Stimulated activated naive CD8-positive, alpha-beta T cell treated with anti-CD3 and anti-CD28 coated beads, Interleukin-15, Interleukin-2, amounts not matched to agents 100 ng/mL and 50 ng/mL, for 24 hours (primary cell): ENCODE results near the gene KIAA0930.
A peak's percentile ranks its signal among the peaks of the same experiment; 100 is the strongest.

Experiments
- H3K27ac Mint-ChIP-seq: one replicate; pipeline ENCODE4 v1.8.0; 2021; ENCODE audit warnings: mild to moderate bottlenecking, mixed read lengths
- H3K27me3 Mint-ChIP-seq: one replicate; pipeline ENCODE4 v1.8.0; 2021; ENCODE audit warnings: mixed read lengths
- H3K36me3 Mint-ChIP-seq: one replicate; pipeline ENCODE4 v1.8.0; 2021; ENCODE audit warnings: low read depth, mixed read lengths
- H3K4me1 Mint-ChIP-seq: one replicate; pipeline ENCODE4 v1.8.0; 2021; ENCODE audit warnings: low read depth, mixed read lengths
- H3K4me3 Mint-ChIP-seq: one replicate; pipeline ENCODE4 v1.8.0; 2021; ENCODE audit warnings: mild to moderate bottlenecking, mixed read lengths
- H3K9me3 Mint-ChIP-seq: one replicate; pipeline ENCODE4 v1.8.0; 2021; ENCODE audit warnings: mixed read lengths

The KIAA0930 gene

GRCh38 chr22:45179276-45180049, 61.2 kb downstream of the KIAA0930 start:
- Mint-ChIP-seq H3K36me3 (peaks cover 96% of the 10 kb centered on the region), H3K4me1 (peaks cover 70% of the 10 kb centered on the region), H3K27me3 (no peaks in the 10 kb centered on the region), H3K27ac (peak overlapping the region; percentile 67), H3K9me3 (no peaks in the 10 kb centered on the region), H3K4me3 (peak overlapping the region; percentile 13)

DNA sequence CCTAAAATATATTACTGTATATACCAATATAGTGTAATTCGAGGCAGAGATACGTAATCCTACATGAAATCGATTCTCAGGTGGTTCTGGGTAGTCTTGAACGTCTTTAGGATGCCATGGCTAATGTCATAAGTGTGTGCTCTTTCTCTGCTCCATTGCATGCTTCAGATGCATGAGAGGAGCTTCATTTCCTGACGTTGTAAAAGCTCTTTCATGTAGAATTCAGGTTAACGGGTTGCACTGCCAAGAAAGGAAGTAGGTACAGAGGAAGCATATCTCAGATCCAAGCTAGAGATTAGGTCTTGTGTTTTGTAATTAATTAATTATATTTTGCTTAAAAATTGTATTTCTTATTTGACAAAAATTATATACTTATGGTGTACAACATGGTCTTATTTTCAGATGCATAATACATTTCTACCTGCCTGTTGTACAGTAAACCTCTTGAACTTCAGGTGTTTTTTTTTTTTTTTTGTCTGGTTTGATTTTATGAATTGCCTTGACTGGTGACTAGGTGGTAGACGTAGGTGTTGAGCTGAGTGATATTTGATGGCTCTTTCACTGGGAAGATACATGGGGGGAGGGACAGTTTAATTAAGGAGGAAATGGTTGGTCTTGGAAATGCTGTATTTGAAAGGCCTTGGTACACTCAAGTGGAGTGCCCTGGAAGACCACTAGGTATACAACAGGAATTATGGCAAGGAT, 67.7 kb downstream of the KIAA0930 start:
- Mint-ChIP-seq H3K4me3 (peak overlapping the region; percentile 9), H3K27ac (peak overlapping the region; percentile 70), H3K36me3 (peaks cover 96% of the 10 kb centered on the region), H3K27me3 (no peaks in the 10 kb centered on the region), H3K4me1 (peaks cover 84% of the 10 kb centered on the region), H3K9me3 (no peaks in the 10 kb centered on the region)

DNA sequence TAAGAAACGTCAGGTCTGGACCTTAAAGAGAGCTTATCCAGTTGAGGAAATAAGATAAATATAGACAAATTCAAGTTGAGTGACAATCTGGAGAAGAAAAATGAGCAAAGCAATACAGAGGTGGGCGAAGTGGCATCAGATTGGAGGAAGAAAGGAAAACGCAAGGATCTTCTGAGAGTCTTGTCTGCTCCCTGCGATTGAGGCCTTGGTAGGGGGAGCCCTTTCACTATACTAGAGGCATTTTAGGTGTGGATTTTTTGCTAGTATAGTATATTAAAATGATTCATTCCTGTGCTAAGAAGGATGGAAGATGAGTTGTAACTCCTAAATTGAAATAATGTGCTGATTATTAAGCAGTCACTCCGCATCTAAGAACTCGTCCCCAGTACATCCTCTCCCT, 68.9 kb downstream of the KIAA0930 start:
- Mint-ChIP-seq H3K4me1 (peaks cover 83% of the 10 kb centered on the region), H3K9me3 (no peaks in the 10 kb centered on the region), H3K36me3 (peaks cover 96% of the 10 kb centered on the region), H3K27me3 (no peaks in the 10 kb centered on the region), H3K4me3 (no peak overlapping the region), H3K27ac (peak overlapping the region; percentile 56)

DNA sequence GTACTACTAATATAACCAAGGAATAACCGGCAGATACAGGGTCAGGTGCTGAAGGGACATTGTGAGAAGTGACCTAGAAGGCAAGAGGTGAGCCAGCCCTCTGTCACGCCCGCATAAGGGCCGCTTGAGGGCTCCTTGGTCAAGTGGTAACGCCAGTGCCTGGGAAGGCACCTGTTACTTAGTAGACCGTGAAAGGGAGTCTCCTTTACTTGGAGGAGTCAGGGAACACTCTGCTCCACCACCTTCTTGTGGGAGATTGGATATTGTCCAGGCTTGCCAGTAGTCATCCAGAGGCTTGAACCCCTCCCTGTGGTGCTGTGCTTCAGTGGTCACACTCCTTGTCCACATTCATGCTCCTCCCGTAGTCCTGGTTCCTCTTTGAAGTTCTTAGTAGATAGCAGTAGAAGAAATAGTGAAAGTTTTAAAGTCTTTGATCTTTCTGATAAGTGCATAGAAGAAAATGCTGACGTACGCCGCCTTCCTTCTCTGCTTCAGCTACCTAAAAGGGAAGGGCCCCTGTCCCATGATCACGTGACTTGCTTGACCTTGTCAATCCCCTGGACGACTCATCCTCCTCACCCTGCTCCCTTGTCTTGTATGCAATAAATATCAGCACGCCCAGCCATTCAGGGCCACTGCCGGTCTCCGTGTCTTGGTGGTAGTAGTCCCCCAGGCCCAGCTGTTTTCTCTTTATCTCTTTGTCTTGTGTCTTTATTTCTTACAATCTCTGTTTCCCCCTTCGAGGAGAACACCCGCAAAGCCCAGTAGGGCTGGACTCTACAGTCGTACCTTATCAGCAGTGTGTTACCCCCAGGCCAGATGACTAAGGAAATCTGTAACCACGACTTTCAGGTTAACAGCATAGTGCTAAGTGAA, 70.9 kb downstream of the KIAA0930 start:
- peaks cover 89% of the 10 kb centered on the region for H3K36me3 Mint-ChIP-seq
- no peaks in the 10 kb centered on the region for H3K27me3 Mint-ChIP-seq
- H3K4me1 Mint-ChIP-seq: peaks cover 87% of the 10 kb centered on the region
- H3K9me3 Mint-ChIP-seq: no peaks in the 10 kb centered on the region
- H3K4me3 Mint-ChIP-seq: peak overlapping the region; percentile 56
- H3K27ac Mint-ChIP-seq: peak overlapping the region; percentile 94

DNA sequence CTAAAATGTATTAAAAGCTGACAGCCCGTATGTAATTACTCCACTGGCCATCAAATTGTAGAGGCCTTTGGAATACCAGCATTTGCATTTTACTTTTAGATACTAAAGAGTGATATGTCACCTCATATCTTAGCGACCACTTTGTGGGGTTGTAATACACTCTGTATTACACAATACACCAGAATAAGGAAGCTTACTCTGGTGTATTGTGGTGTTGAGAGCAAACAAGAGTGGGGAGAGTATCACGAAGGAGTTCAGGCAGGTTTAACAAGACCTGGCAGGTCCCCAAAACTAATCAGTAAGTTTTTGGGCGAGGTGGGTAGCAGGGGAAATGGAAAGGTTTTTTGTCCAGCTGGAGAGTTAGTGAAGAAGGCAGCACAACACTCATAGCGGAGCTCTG, 73.8 kb downstream of the KIAA0930 start:
- Mint-ChIP-seq H3K4me3 (no peak overlapping the region), H3K36me3 (peaks cover 69% of the 10 kb centered on the region), H3K9me3 (no peaks in the 10 kb centered on the region), H3K4me1 (peaks cover 68% of the 10 kb centered on the region), H3K27me3 (no peaks in the 10 kb centered on the region), H3K27ac (no peak overlapping the region)

DNA sequence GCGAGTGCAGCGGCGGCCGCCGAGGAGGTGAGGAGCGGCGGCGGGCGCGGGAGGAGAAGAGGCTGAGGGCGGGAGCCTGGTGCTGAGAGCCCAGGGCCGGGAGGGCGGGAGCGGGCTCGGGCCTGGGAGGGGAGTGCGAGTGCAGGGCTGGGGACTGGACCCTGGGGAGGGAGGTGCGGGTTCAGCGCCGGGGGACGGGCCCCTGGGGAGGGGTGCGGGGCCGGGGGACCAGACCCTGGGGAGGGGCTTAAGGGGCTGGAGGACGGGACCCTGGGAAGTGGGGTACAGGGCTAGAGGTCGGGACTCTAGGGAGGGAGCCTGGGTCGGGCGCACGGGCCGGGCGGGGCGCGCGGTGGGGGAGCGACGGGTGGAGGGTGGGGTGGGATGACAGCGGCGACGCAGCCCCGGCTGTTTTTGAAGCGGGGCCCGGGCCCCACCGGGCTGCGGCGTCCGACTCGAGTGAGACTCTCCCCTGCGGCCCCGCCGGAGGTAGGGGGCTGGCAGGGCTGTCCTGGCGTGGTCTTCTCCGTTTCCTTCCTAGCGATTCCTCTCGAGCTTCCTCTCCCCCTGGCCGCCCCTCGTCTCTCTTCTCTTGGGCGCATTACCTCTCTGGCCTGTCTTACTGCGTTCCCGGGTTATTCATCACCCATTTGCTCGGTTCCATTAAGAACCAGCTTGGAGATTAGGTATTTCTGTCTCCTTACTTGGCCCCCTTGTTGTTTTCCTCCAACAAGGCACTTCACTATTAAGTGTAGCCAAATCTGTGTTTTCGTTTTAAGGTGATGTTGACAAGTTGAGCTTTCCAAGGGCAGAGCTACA, 76.2 kb downstream of the KIAA0930 start:
- Mint-ChIP-seq H3K4me3 (peak overlapping the region; percentile 94), H3K9me3 (no peaks in the 10 kb centered on the region), H3K27me3 (no peaks in the 10 kb centered on the region), H3K27ac (peak overlapping the region; percentile 90), H3K4me1 (peaks cover 65% of the 10 kb centered on the region), H3K36me3 (peaks cover 60% of the 10 kb centered on the region)

GRCh38 chr22:45163451-45164269, 77.0 kb downstream of the KIAA0930 start, which contains the start of gene NUP50:
TSS of gene NUP50 (plus strand) at chr22:45163925. CDS start at chr22:45168178, 4,253 bp downstream.
- H3K4me1 Mint-ChIP-seq: peaks cover 65% of the 10 kb centered on the region
- H3K4me3 Mint-ChIP-seq: peak within 1 kb of the TSS; percentile 94
- peaks cover 54% of the 10 kb centered on the region for H3K36me3 Mint-ChIP-seq
- H3K9me3 Mint-ChIP-seq: no peaks in the 10 kb centered on the region
- H3K27ac Mint-ChIP-seq: peak within 1 kb of the TSS; percentile 91
- no peaks in the 10 kb centered on the region for H3K27me3 Mint-ChIP-seq

GRCh38 chr22:45163099-45163450, 77.6 kb downstream of the KIAA0930 start:
- Mint-ChIP-seq H3K27ac (peak overlapping the region; percentile 91), H3K36me3 (peaks cover 49% of the 10 kb centered on the region), H3K4me1 (peaks cover 62% of the 10 kb centered on the region), H3K9me3 (no peaks in the 10 kb centered on the region), H3K4me3 (peak overlapping the region; percentile 91), H3K27me3 (no peaks in the 10 kb centered on the region)

- H3K36me3 Mint-ChIP-seq: peaks cover 49% of the 10 kb centered on the region
- peak overlapping the region; percentile 91 for H3K27ac Mint-ChIP-seq
- H3K4me1 Mint-ChIP-seq: peaks cover 62% of the 10 kb centered on the region
- no peaks in the 10 kb centered on the region for H3K27me3 Mint-ChIP-seq
- peak overlapping the region; percentile 91 for H3K4me3 Mint-ChIP-seq
- no peaks in the 10 kb centered on the region for H3K9me3 Mint-ChIP-seq
These were observed 78.2 kb downstream of the KIAA0930 start for GRCh38 chr22:45162531-45162930.

- H3K4me1 Mint-ChIP-seq: peaks cover 37% of the 10 kb centered on the region
- no peak overlapping the region for H3K27ac Mint-ChIP-seq
- no peaks in the 10 kb centered on the region for H3K27me3 Mint-ChIP-seq
- H3K36me3 Mint-ChIP-seq: peaks cover 53% of the 10 kb centered on the region
- no peaks in the 10 kb centered on the region for H3K9me3 Mint-ChIP-seq
- H3K4me3 Mint-ChIP-seq: no peak overlapping the region
These were observed 80.8 kb downstream of the KIAA0930 start for GRCh38 chr22:45159652-45160462.

- Mint-ChIP-seq H3K4me3 (no peak overlapping the region), H3K27ac (no peak overlapping the region), H3K27me3 (no peaks in the 10 kb centered on the region), H3K36me3 (peaks cover 67% of the 10 kb centered on the region), H3K4me1 (peaks cover 37% of the 10 kb centered on the region), H3K9me3 (no peaks in the 10 kb centered on the region)
These were observed 82.8 kb downstream of the KIAA0930 start for GRCh38 chr22:45157907-45158306.

GRCh38 chr22:45155050-45155840, 85.4 kb downstream of the KIAA0930 start:
- peaks cover 72% of the 10 kb centered on the region for H3K36me3 Mint-ChIP-seq
- no peak overlapping the region for H3K27ac Mint-ChIP-seq
- no peaks in the 10 kb centered on the region for H3K9me3 Mint-ChIP-seq
- no peak overlapping the region for H3K4me3 Mint-ChIP-seq
- peaks cover 20% of the 10 kb centered on the region for H3K4me1 Mint-ChIP-seq
- H3K27me3 Mint-ChIP-seq: no peaks in the 10 kb centered on the region
